ENCODE results near the gene EPHA4.

- TF ChIP-seq CTCF (IDR thresholded peaks at IDR 0.05; ENCODE audit: low read length) (no peak), EZH2phosphoT487 (IDR thresholded peaks at IDR 0.05; ENCODE audit: low read length) (no peak), EZH2 (optimal IDR thresholded peaks at IDR 0.05; ENCODE audit: low read depth, low read length) (no peak)
Observed at GRCh38 chr2:221374234-221374633, 197.9 kb downstream of the EPHA4 start.
